Neural crest cell (in vitro differentiated cells): ENCODE data around the gene UTP3. TPM values are rescaled to one million over a fixed set of nuclear protein-coding genes. Genes with fewer than 3 reads are reported as not detected.
"Not testable (repeated sequence)": the region's sequence is repeated elsewhere in the genome, so short reads cannot be mapped to it uniquely, and the experiment has no call there.

ENCODE experiments used
- DNase-seq: peaks from one replicate; pipeline ENCODE4 v3.0.0; 2021; ENCODE audit warnings: low read depth, mixed read lengths, low spot score
- H3K27ac Mint-ChIP-seq: one replicate; pipeline ENCODE4 v1.8.0; 2021; ENCODE audit warnings: mild to moderate bottlenecking, mixed read lengths; ENCODE audit not compliant: unreplicated experiment
- H3K27me3 Mint-ChIP-seq: 2 replicates; pipeline ENCODE4 v1.8.0; 2021; ENCODE audit warnings: low read depth, mild to moderate bottlenecking, mixed read lengths
- H3K36me3 Mint-ChIP-seq: 2 replicates; pipeline ENCODE4 v1.8.0; 2021; ENCODE audit warnings: low read depth, mild to moderate bottlenecking, mixed read lengths
- H3K4me1 Mint-ChIP-seq: 2 replicates; pipeline ENCODE4 v1.8.0; 2021; ENCODE audit warnings: mixed read lengths
- H3K4me3 Mint-ChIP-seq: one replicate; pipeline ENCODE4 v1.8.0; 2021; ENCODE audit warnings: mild to moderate bottlenecking, mixed read lengths
- H3K9me3 Mint-ChIP-seq: 2 replicates; pipeline ENCODE4 v1.8.0; 2021; ENCODE audit warnings: mixed read lengths
- CTCF ChIP-seq: fragments of 200-600 bp; sonication (generic); conservative IDR thresholded peaks from 2 replicates; pipeline ENCODE4 v1.5.0; 2021; ENCODE audit warnings: antibody characterized with exemption, mild to moderate bottlenecking
- total RNA-seq: library from RNA; stranded (reverse); gene quantifications from 2 replicates; pipeline ENCODE4 v1.2.1, GENCODE V29; 2021

UTP3 gene
- total RNA-seq, 1 donor from 2014 or later: 30.1 TPM

DNA sequence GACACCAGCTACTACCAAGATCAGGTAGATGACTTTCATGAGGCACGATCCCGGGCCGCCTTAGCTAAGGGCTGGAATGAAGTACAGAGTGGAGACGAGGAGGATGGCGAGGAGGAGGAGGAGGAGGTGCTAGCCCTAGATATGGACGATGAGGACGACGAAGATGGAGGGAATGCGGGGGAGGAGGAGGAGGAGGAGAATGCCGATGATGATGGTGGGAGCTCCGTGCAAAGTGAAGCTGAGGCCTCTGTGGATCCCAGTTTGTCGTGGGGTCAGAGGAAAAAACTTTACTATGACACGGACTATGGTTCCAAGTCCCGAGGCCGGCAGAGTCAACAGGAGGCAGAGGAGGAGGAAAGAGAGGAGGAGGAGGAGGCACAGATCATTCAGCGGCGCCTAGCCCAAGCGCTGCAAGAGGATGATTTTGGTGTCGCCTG lies 481 bp downstream of the UTP3 start:
- no peak for TF ChIP-seq CTCF
- Mint-ChIP-seq H3K27ac (peak overlapping the region; percentile 98), H3K36me3 (peaks cover 4% of the 10 kb centered on the region), H3K27me3 (no peaks in the 10 kb centered on the region), H3K9me3 (no peaks in the 10 kb centered on the region), H3K4me1 (peaks cover 37% of the 10 kb centered on the region), H3K4me3 (peak overlapping the region; percentile 95)
- no peak for DNase-seq

- peaks cover 37% of the 10 kb centered on the region for H3K4me1 Mint-ChIP-seq
- peaks cover 4% of the 10 kb centered on the region for H3K36me3 Mint-ChIP-seq
- TF ChIP-seq CTCF: no peak
- H3K27ac Mint-ChIP-seq: no peak overlapping the region
- no peak overlapping the region for H3K4me3 Mint-ChIP-seq
- DNase-seq: no peak
- no peaks in the 10 kb centered on the region for H3K27me3 Mint-ChIP-seq
- no peaks in the 10 kb centered on the region for H3K9me3 Mint-ChIP-seq
Observed at GRCh38 chr4:70691661-70692060, 3.3 kb downstream of the UTP3 start.

DNA sequence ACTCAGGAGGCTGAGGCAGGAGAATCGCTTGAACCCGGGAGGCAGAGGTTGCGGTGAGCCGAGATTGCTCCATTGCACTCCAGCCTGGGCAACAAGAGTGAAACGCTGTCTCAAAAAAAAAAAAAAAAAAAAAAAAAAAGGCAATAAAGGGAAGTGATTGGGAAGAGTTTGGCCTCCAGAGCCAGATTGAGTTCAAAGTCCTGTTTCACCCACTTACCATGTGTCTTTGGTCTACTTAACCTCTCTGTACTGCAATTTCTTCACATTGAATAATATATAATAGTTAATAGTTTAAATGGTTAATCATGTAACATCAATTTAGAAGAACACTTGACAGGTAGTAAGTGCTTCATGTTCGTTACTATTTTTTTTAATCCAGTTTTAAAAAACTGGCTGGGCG lies 6.3 kb downstream of the UTP3 start:
- not testable (repeated sequence) for DNase-seq, H3K36me3 Mint-ChIP-seq, H3K9me3 Mint-ChIP-seq, H3K27me3 Mint-ChIP-seq, H3K27ac Mint-ChIP-seq, H3K4me3 Mint-ChIP-seq
- H3K4me1 Mint-ChIP-seq: peaks cover 15% of the 10 kb centered on the region

GRCh38 chr4:70698435-70698834 lies 10.1 kb downstream of the UTP3 start:
- H3K36me3 Mint-ChIP-seq, DNase-seq, H3K27ac Mint-ChIP-seq, H3K4me1 Mint-ChIP-seq, H3K9me3 Mint-ChIP-seq, H3K27me3 Mint-ChIP-seq, H3K4me3 Mint-ChIP-seq: not testable (repeated sequence)

- Mint-ChIP-seq H3K36me3 (no peaks in the 10 kb centered on the region), H3K4me1 (peaks cover 12% of the 10 kb centered on the region), H3K4me3 (no peak overlapping the region), H3K27ac (no peak overlapping the region), H3K9me3 (no peaks in the 10 kb centered on the region), H3K27me3 (no peaks in the 10 kb centered on the region)
- TF ChIP-seq CTCF: no peak
- DNase-seq: no peak
Observed at GRCh38 chr4:70700712-70701111, 12.4 kb downstream of the UTP3 start.

- no peak for DNase-seq
- Mint-ChIP-seq H3K9me3 (no peaks in the 10 kb centered on the region), H3K4me3 (no peak overlapping the region), H3K36me3 (no peaks in the 10 kb centered on the region), H3K27ac (no peak overlapping the region), H3K4me1 (peaks cover 18% of the 10 kb centered on the region), H3K27me3 (no peaks in the 10 kb centered on the region)
- no peak for TF ChIP-seq CTCF
Observed at GRCh38 chr4:70701271-70701670, 12.9 kb downstream of the UTP3 start.

- not testable (repeated sequence) for DNase-seq, H3K27me3 Mint-ChIP-seq, H3K36me3 Mint-ChIP-seq, H3K27ac Mint-ChIP-seq, H3K9me3 Mint-ChIP-seq
- H3K4me3 Mint-ChIP-seq: peak overlapping the region; percentile 51
- H3K4me1 Mint-ChIP-seq: peaks cover 25% of the 10 kb centered on the region
Observed at GRCh38 chr4:70702592-70702991, 14.3 kb downstream of the UTP3 start.
